HCT116 (cell line): Measurements from ENCODE around the gene ALPP.

Source experiments
- EGR1 ChIP-seq: IDR thresholded peaks from 2 replicates; pipeline ENCODE4 v1.6.1; 2012; ENCODE audit warnings: low read depth
- EZH2 ChIP-seq: fragments of 200-600 bp; sonication (generic); IDR thresholded peaks from 2 replicates; pipeline ENCODE4 v1.6.1; 2017; ENCODE audit warnings: antibody characterized with exemption, mixed run types
- EZH2phosphoT487 ChIP-seq: fragments of 200-600 bp; IDR thresholded peaks from 2 replicates; pipeline ENCODE4 v1.6.1; 2018; ENCODE audit warnings: antibody characterized with exemption, borderline replicate concordance
- FOSL1 ChIP-seq: IDR thresholded peaks from 2 replicates; pipeline ENCODE4 v1.6.1; 2012; ENCODE audit warnings: low read depth
- POLR2A ChIP-seq: IDR thresholded peaks from 2 replicates; pipeline ENCODE4 v1.7.0; 2011; ENCODE audit warnings: borderline replicate concordance; ENCODE audit not compliant: insufficient read depth, insufficient read length; ENCODE audit errors: extremely low read depth
- POLR2AphosphoS5 ChIP-seq: IDR thresholded peaks from 2 replicates; pipeline ENCODE4 v1.6.1; 2011; ENCODE audit warnings: mild to moderate bottlenecking, low read depth, low read length, moderate library complexity
- RAD21 ChIP-seq: IDR thresholded peaks from 2 replicates; pipeline ENCODE4 v1.6.1; 2012; ENCODE audit warnings: low read depth, mild to moderate bottlenecking
- SRF ChIP-seq: IDR thresholded peaks from 2 replicates; pipeline ENCODE4 v1.6.1; 2012; ENCODE audit warnings: low read depth
- ZNF274 ChIP-seq: fragments of 200-500 bp; sonication (Bioruptor generic); IDR thresholded peaks from 2 replicates; pipeline ENCODE4 v1.6.1; 2014; ENCODE audit warnings: mild to moderate bottlenecking, low read depth, low read length, inconsistent platforms
- TF ChIP-seq, protein P1 (sequence below), 3 experiments: fragments of 200-600 bp in 1 of 3; sonication (generic) in 1 of 3; IDR thresholded peaks in 2 of 3; conservative IDR thresholded peaks in 1 of 3; 2 replicates each; pipeline ENCODE4 v1.5.1; 2012 to 2017; ENCODE audit warnings: low read depth in 2 of 3, low read length in 2 of 3, antibody characterized with exemption in 1 of 3, borderline replicate concordance in 1 of 3, control low read depth in 1 of 3, mild to moderate bottlenecking in 1 of 3, mixed read lengths in 1 of 3, mixed run types in 1 of 3, moderate library complexity in 1 of 3; ENCODE audit not compliant: insufficient read depth in 1 of 3
- TF ChIP-seq, protein P2 (sequence below): IDR thresholded peaks from 2 replicates; pipeline ENCODE4 v1.6.1; 2012
- TF ChIP-seq, protein P3 (sequence below): IDR thresholded peaks from 2 replicates; pipeline ENCODE4 v1.6.1; 2012; ENCODE audit warnings: low read depth
- TF ChIP-seq, protein P4 (sequence below): IDR thresholded peaks from 2 replicates; pipeline ENCODE4 v1.6.1; 2012
- TF ChIP-seq, protein P5 (sequence below): IDR thresholded peaks from 2 replicates; pipeline ENCODE4 v1.6.1; 2011; ENCODE audit warnings: mild to moderate bottlenecking, low read length, moderate library complexity; ENCODE audit not compliant: insufficient replicate concordance; ENCODE audit errors: extremely low read depth

DNA sequence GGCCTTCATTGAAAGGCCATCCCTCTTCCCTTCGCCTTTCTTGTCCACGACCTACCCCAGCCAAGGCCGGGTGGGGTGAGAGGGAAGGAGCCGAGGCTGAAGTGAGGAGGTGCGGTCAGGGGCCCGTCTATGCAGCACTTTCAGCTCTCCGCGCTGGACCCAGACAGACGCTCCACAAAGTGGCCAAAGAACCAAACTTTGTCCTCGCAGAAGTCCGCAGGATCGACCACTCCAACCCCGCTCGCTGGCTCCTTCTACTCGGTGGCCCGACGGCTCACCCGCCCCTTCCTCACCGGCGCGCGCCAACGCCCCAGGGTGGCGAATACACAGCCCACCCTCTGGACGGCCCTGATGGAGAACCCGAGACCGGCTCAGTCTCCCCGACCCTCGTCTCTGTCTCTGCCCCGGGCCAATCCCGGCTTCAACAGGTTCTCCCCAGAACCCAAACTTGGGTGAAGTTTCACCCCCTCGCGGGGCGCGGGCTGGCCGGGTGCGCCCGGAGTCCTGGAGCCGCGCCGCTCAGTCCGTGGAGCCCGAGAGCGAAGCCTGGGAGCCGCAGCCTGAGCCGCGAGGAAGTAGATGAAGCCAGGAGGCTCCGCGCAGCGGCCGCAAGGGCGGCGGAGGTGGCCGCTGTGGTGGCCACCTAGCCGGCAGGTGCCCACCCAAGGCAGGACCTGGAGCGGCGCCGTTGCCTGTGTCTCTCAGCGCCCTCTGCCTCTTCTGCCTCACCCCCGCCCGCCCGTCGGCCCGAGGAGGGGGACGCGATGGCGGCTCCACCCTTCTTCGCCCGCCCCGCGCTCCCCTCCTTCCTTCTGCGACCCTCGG is 26.7 kb upstream of the ALPP start:
- TF ChIP-seq EZH2, result no peak
- TF ChIP-seq, protein P1, sequence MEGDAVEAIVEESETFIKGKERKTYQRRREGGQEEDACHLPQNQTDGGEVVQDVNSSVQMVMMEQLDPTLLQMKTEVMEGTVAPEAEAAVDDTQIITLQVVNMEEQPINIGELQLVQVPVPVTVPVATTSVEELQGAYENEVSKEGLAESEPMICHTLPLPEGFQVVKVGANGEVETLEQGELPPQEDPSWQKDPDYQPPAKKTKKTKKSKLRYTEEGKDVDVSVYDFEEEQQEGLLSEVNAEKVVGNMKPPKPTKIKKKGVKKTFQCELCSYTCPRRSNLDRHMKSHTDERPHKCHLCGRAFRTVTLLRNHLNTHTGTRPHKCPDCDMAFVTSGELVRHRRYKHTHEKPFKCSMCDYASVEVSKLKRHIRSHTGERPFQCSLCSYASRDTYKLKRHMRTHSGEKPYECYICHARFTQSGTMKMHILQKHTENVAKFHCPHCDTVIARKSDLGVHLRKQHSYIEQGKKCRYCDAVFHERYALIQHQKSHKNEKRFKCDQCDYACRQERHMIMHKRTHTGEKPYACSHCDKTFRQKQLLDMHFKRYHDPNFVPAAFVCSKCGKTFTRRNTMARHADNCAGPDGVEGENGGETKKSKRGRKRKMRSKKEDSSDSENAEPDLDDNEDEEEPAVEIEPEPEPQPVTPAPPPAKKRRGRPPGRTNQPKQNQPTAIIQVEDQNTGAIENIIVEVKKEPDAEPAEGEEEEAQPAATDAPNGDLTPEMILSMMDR (IDR thresholded peaks at IDR 0.05 in 2 of 3, conservative IDR thresholded peaks at IDR 0.05 in 1 of 3; ENCODE audit: borderline replicate concordance in 1 of 3, insufficient read depth in 1 of 3, low read depth in 2 of 3, low read length in 2 of 3), result no peak
- TF ChIP-seq, protein P2, sequence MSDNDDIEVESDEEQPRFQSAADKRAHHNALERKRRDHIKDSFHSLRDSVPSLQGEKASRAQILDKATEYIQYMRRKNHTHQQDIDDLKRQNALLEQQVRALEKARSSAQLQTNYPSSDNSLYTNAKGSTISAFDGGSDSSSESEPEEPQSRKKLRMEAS, result no peak
- TF ChIP-seq, protein P3, sequence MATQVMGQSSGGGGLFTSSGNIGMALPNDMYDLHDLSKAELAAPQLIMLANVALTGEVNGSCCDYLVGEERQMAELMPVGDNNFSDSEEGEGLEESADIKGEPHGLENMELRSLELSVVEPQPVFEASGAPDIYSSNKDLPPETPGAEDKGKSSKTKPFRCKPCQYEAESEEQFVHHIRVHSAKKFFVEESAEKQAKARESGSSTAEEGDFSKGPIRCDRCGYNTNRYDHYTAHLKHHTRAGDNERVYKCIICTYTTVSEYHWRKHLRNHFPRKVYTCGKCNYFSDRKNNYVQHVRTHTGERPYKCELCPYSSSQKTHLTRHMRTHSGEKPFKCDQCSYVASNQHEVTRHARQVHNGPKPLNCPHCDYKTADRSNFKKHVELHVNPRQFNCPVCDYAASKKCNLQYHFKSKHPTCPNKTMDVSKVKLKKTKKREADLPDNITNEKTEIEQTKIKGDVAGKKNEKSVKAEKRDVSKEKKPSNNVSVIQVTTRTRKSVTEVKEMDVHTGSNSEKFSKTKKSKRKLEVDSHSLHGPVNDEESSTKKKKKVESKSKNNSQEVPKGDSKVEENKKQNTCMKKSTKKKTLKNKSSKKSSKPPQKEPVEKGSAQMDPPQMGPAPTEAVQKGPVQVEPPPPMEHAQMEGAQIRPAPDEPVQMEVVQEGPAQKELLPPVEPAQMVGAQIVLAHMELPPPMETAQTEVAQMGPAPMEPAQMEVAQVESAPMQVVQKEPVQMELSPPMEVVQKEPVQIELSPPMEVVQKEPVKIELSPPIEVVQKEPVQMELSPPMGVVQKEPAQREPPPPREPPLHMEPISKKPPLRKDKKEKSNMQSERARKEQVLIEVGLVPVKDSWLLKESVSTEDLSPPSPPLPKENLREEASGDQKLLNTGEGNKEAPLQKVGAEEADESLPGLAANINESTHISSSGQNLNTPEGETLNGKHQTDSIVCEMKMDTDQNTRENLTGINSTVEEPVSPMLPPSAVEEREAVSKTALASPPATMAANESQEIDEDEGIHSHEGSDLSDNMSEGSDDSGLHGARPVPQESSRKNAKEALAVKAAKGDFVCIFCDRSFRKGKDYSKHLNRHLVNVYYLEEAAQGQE, result no peak
- TF ChIP-seq POLR2AphosphoS5, result no peak
- no peak for TF ChIP-seq POLR2A
- no peak for TF ChIP-seq EZH2phosphoT487
- TF ChIP-seq, protein P4, sequence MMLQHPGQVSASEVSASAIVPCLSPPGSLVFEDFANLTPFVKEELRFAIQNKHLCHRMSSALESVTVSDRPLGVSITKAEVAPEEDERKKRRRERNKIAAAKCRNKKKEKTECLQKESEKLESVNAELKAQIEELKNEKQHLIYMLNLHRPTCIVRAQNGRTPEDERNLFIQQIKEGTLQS, result no peak
- TF ChIP-seq RAD21, result no peak
- no peak for TF ChIP-seq SRF
- TF ChIP-seq FOSL1, result no peak
- no peak for TF ChIP-seq EGR1
- TF ChIP-seq ZNF274, result no peak
- TF ChIP-seq, protein P5, sequence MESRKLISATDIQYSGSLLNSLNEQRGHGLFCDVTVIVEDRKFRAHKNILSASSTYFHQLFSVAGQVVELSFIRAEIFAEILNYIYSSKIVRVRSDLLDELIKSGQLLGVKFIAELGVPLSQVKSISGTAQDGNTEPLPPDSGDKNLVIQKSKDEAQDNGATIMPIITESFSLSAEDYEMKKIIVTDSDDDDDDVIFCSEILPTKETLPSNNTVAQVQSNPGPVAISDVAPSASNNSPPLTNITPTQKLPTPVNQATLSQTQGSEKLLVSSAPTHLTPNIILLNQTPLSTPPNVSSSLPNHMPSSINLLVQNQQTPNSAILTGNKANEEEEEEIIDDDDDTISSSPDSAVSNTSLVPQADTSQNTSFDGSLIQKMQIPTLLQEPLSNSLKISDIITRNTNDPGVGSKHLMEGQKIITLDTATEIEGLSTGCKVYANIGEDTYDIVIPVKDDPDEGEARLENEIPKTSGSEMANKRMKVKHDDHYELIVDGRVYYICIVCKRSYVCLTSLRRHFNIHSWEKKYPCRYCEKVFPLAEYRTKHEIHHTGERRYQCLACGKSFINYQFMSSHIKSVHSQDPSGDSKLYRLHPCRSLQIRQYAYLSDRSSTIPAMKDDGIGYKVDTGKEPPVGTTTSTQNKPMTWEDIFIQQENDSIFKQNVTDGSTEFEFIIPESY, result no peak
